ENCODE measurements around the gene PTPRM.

The PTPRM gene

DNA sequence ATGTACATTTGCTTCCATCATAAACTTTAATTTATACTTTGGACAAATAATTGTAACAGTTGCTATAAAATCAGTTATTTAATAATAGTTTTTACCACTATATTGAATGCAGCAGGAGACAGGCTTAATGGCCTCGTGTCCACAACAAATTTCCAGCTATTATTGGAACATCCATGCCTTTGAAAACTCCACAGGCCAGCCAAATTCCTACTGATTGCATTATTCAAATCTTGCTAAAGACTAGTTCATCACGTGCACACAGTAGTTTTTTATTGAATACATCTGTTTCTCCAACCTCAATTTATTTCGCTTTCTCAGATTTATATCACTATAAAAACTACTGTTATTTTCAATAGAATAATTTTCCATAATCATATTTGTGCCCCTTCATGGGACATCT is 18.4 kb upstream of the PTPRM start:
- Histone ChIP-seq H3K4me2 (ENCODE audit: low read depth, low read length) (no peak overlapping the region), H3K27ac (ENCODE audit: low read length) (no peak overlapping the region), H3K9ac (ENCODE audit: low read length) (no peak overlapping the region), H2AFZ (ENCODE audit: low read length) (no peak overlapping the region), H3K79me2 (ENCODE audit: low read length) (no peaks in the 10 kb centered on the region), H4K20me1 (ENCODE audit: insufficient read depth, low read length) (no peaks in the 10 kb centered on the region), H3K36me3 (replicated peaks; ENCODE audit: insufficient read depth, low read length) (no peaks in the 10 kb centered on the region), H3K4me3 (ENCODE audit: low read length) (no peak overlapping the region), H3K9me2 (replicated peaks; ENCODE audit: insufficient read depth, low read length) (no peaks in the 10 kb centered on the region), H3K4me1 (ENCODE audit: low read length) (no peaks in the 10 kb centered on the region), H3F3A (ENCODE audit: insufficient read depth, low read length) (no peaks in the 10 kb centered on the region), H3K9me3 (replicated peaks; ENCODE audit: insufficient read depth, low read length) (no peaks in the 10 kb centered on the region), H3K27me3 (replicated peaks; ENCODE audit: insufficient read depth, low read length) (no peaks in the 10 kb centered on the region)
- no peak for DNase-seq
- TF ChIP-seq EZH2phosphoT487 (IDR thresholded peaks at IDR 0.05; ENCODE audit: low read length) (no peak), EZH2 (optimal IDR thresholded peaks at IDR 0.05; ENCODE audit: low read depth, low read length) (no peak)
- TF ChIP-seq, protein P1, sequence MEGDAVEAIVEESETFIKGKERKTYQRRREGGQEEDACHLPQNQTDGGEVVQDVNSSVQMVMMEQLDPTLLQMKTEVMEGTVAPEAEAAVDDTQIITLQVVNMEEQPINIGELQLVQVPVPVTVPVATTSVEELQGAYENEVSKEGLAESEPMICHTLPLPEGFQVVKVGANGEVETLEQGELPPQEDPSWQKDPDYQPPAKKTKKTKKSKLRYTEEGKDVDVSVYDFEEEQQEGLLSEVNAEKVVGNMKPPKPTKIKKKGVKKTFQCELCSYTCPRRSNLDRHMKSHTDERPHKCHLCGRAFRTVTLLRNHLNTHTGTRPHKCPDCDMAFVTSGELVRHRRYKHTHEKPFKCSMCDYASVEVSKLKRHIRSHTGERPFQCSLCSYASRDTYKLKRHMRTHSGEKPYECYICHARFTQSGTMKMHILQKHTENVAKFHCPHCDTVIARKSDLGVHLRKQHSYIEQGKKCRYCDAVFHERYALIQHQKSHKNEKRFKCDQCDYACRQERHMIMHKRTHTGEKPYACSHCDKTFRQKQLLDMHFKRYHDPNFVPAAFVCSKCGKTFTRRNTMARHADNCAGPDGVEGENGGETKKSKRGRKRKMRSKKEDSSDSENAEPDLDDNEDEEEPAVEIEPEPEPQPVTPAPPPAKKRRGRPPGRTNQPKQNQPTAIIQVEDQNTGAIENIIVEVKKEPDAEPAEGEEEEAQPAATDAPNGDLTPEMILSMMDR (IDR thresholded peaks at IDR 0.05; ENCODE audit: low read length) = no peak

DNA sequence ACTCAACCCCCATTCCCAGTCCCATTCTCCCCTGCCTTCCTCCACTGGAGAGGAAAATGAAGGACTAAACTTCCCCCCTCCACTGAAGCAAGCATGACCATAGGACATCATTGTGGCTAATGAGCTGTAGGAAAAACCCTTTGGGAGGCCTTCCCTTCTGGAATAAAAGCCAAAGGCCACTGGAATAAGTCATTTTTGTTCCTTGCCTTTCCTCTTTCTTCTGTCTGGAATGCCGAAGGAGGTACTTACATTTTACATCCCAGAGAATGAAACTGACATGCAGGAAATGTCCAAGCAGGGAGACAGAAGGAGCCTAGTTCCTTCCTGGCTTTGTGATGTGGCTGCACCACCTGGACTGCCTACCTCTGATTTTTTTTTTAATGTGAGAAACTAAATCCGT is 9.1 kb upstream of the PTPRM start:
- no peak overlapping the region for H3K4me2 ChIP-seq (ENCODE audit: low read depth, low read length)
- no peaks in the 10 kb centered on the region for H3K27me3 ChIP-seq (replicated peaks; ENCODE audit: insufficient read depth, low read length)
- no peaks in the 10 kb centered on the region for H3K79me2 ChIP-seq (ENCODE audit: low read length)
- no peak for DNase-seq
- H3K4me1 ChIP-seq (ENCODE audit: low read length) = no peaks in the 10 kb centered on the region
- no peaks in the 10 kb centered on the region for H3K9me2 ChIP-seq (replicated peaks; ENCODE audit: insufficient read depth, low read length)
- H3F3A ChIP-seq (ENCODE audit: insufficient read depth, low read length) = no peaks in the 10 kb centered on the region
- no peak for TF ChIP-seq EZH2phosphoT487 (IDR thresholded peaks at IDR 0.05; ENCODE audit: low read length)
- TF ChIP-seq, protein P1 (IDR thresholded peaks at IDR 0.05; ENCODE audit: low read length) = no peak
- TF ChIP-seq EZH2 (optimal IDR thresholded peaks at IDR 0.05; ENCODE audit: low read depth, low read length) = no peak
- no peaks in the 10 kb centered on the region for H3K9me3 ChIP-seq (replicated peaks; ENCODE audit: insufficient read depth, low read length)
- H3K4me3 ChIP-seq (ENCODE audit: low read length) = no peak overlapping the region
- H3K9ac ChIP-seq (ENCODE audit: low read length) = no peak overlapping the region
- H4K20me1 ChIP-seq (ENCODE audit: insufficient read depth, low read length) = no peaks in the 10 kb centered on the region
- H3K36me3 ChIP-seq (replicated peaks; ENCODE audit: insufficient read depth, low read length) = no peaks in the 10 kb centered on the region
- H3K27ac ChIP-seq (ENCODE audit: low read length) = no peak overlapping the region
- no peak overlapping the region for H2AFZ ChIP-seq (ENCODE audit: low read length)

DNA sequence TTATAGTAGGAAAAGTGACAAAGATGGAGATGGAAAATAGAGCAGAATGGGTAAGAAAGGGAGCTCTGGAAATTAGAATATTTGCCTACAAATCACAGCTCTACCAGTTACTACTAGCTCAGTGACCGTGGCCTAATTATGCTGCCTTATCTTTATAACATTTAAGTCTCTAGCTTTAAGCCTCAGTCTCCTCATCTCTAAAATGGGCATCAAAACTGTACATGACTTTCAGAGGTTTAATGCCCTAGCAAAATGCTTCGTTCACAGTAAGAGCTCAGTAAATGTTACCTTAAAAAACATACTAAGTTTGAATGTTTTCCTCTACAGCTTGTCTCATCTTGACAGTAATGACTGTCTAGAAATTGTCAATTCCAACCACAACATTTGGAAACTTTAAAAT is 8.3 kb upstream of the PTPRM start:
- Histone ChIP-seq H4K20me1 (ENCODE audit: insufficient read depth, low read length) (no peaks in the 10 kb centered on the region), H3K9me2 (replicated peaks; ENCODE audit: insufficient read depth, low read length) (no peaks in the 10 kb centered on the region), H3K4me3 (ENCODE audit: low read length) (no peak overlapping the region), H2AFZ (ENCODE audit: low read length) (no peak overlapping the region), H3K27ac (ENCODE audit: low read length) (no peak overlapping the region), H3K9me3 (replicated peaks; ENCODE audit: insufficient read depth, low read length) (no peaks in the 10 kb centered on the region), H3K79me2 (ENCODE audit: low read length) (no peaks in the 10 kb centered on the region), H3K4me1 (ENCODE audit: low read length) (no peaks in the 10 kb centered on the region), H3K36me3 (replicated peaks; ENCODE audit: insufficient read depth, low read length) (no peaks in the 10 kb centered on the region), H3K27me3 (replicated peaks; ENCODE audit: insufficient read depth, low read length) (no peaks in the 10 kb centered on the region), H3K9ac (ENCODE audit: low read length) (no peak overlapping the region), H3K4me2 (ENCODE audit: low read depth, low read length) (no peak overlapping the region), H3F3A (ENCODE audit: insufficient read depth, low read length) (no peaks in the 10 kb centered on the region)
- no peak for DNase-seq
- no peak for TF ChIP-seq EZH2phosphoT487 (IDR thresholded peaks at IDR 0.05; ENCODE audit: low read length)
- TF ChIP-seq EZH2 (optimal IDR thresholded peaks at IDR 0.05; ENCODE audit: low read depth, low read length) = no peak
- TF ChIP-seq, protein P1 (IDR thresholded peaks at IDR 0.05; ENCODE audit: low read length) = no peak
